Ovary (tissue), 9 donors: ENCODE measurements around the gene ADGRG3. TPM values are rescaled to one million over a fixed set of nuclear protein-coding genes. Genes with fewer than 3 reads are reported as not detected.

Experiments used
- DNase-seq, 5 donors: peaks; one replicate each; pipeline ENCODE4 v3.0.0-alpha.2; 2019 to 2020
- H3K27ac ChIP-seq, 2 donors: fragments of 200-600 bp; one replicate each; pipeline versions ENCODE4 v1.5.1 to v1.8.0; 2019 to 2022
- H3K27me3 ChIP-seq: fragments of 200-600 bp; one replicate; pipeline ENCODE4 v1.8.0; 2022
- H3K36me3 ChIP-seq: fragments of 200-600 bp; sonication (generic); one replicate; pipeline ENCODE4 v1.5.1; 2019
- H3K4me1 ChIP-seq: one replicate; pipeline ENCODE4 v1.8.1; 2013; ENCODE audit warnings: mild to moderate bottlenecking, moderate library complexity; ENCODE audit not compliant: insufficient read depth
- H3K4me3 ChIP-seq: fragments of 200-600 bp; sonication (generic); one replicate; pipeline ENCODE4 v1.5.1; 2017
- H3K9me3 ChIP-seq, 2 donors: fragments of 200-600 bp in 1 of 2; sonication (generic) in 1 of 2; one replicate each; pipeline versions ENCODE4 v1.5.1 to v1.8.1; 2013 to 2019; ENCODE audit warnings: mild to moderate bottlenecking in 1 of 2, moderate library complexity in 1 of 2
- CTCF ChIP-seq, 3 donors: fragments of 450-650 bp in 2 of 3; fragments of 200-600 bp in 1 of 3; IDR thresholded peaks; one replicate each; pipeline versions ENCODE4 v1.5.1 to v1.8.0; 2016 to 2022; ENCODE audit warnings: antibody characterized with exemption in 3 of 3, mild to moderate bottlenecking in 1 of 3
- EP300 ChIP-seq: sonication (generic); formaldehyde crosslinking; IDR thresholded peaks from one replicate; pipeline ENCODE4 v1.6.1; 2017; ENCODE audit warnings: antibody characterized with exemption
- POLR2A ChIP-seq: fragments of 450-650 bp; IDR thresholded peaks from one replicate; pipeline ENCODE4 v1.6.1; 2017; ENCODE audit warnings: antibody characterized with exemption, mild to moderate bottlenecking, moderate library complexity
- WGBS, 3 donors: extraction: QIAGEN DNeasy Blood & Tissue Kit in 1 of 3; methylation state at CpG; one replicate each; pipeline versions ENCODE4 v1.1.5 to v1.1.7; 2013 to 2017; 5-methylcytosine and 5-hydroxymethylcytosine counted together
- intact Hi-C, 4 donors: fragments of 100-400 bp; cut with DNase I; formaldehyde crosslinking; loops; one replicate each; pipeline versions ENCODE4 v1.11.0 to v1.15.1; 2022 to 2023
- polyA plus RNA-seq, 2 donors: library from polyadenylated mRNA; stranded (reverse); fragments of 200-250 nt in 1 of 2; fragments of 350-450 nt in 1 of 2; fragmentation: Illumina TruSeq in 1 of 2; extraction: RNeasy Lipid Tissue Mini Kit (QIAGEN cat#74804) in 1 of 2; gene quantifications; one replicate each; pipeline ENCODE4 v1.2.3, GENCODE V29; 2013 to 2014
- total RNA-seq, 7 donors: library from RNA; depleted of rRNA in 2 of 7; stranded (reverse); fragments of >200 nt in 2 of 7; fragmentation: NEBNext Ultra II Directional in 3 of 7; extraction: Animal tissue kit (Norgen Biotek cat#: 25700) in 3 of 7; gene quantifications; one replicate each; pipeline versions ENCODE4 v1.1.0 to v1.2.4, GENCODE V29; 2016 to 2023
- donor health status: DM: no; HTN: no; CAD: no; lungs with moderate emphysema.
- donor health status: DM: no; HTN: no; CAD: no.
- donor health status: Bipolar disorder and iron deficiency.
- donor health status: DM: yes; HTN: yes; CAD: no.
- donor health status: DM: no; HTN: no; CAD: no.
- donor health status: DM: yes; HTN: yes; CAD: no.

ADGRG3 gene
- total and polyA plus RNA-seq, 9 donors: 0.40 to 1.7 (median 0.92) TPM

- no peaks in the 10 kb centered on the region for H3K9me3 ChIP-seq
- WGBS, 3 donors: 80 to 84% (median 83%) methylated on average over 11 of the region's 11 CpGs
- intact Hi-C loops: no loop called here
- no peak for DNase-seq
- no peak for TF ChIP-seq CTCF (IDR thresholded peaks at IDR 0.05)
- no peak for TF ChIP-seq POLR2A
- TF ChIP-seq EP300: no peak
- H3K36me3 ChIP-seq: no peaks in the 10 kb centered on the region
- H3K27ac ChIP-seq: no peak overlapping the region
- H3K4me1 ChIP-seq: no peaks in the 10 kb centered on the region
- no peak overlapping the region for H3K4me3 ChIP-seq
- H3K27me3 ChIP-seq: no peaks in the 10 kb centered on the region
Measured at GRCh38 chr16:57682809-57683635, 14.9 kb downstream of the ADGRG3 start.

- WGBS, 3 donors: 83 to 87% (median 84%) methylated on average over 18 of the region's 18 CpGs
- Histone ChIP-seq H3K27ac (no peak overlapping the region), H3K9me3 (no peaks in the 10 kb centered on the region), H3K36me3 (no peaks in the 10 kb centered on the region), H3K4me3 (no peak overlapping the region), H3K4me1 (no peaks in the 10 kb centered on the region), H3K27me3 (no peaks in the 10 kb centered on the region)
- DNase-seq: no peak
- intact Hi-C loops: no loop called here
- no peak for TF ChIP-seq EP300
- no peak for TF ChIP-seq POLR2A
- no peak for TF ChIP-seq CTCF (IDR thresholded peaks at IDR 0.05)
Measured at GRCh38 chr16:57683636-57684545, 15.8 kb downstream of the ADGRG3 start.

GRCh38 chr16:57684626-57685358, 16.7 kb downstream of the ADGRG3 start:
- WGBS, 3 donors: 95 to 98% (median 97%) methylated on average over 8 of the region's 8 CpGs
- Histone ChIP-seq H3K36me3 (no peaks in the 10 kb centered on the region), H3K4me1 (no peaks in the 10 kb centered on the region), H3K27me3 (no peaks in the 10 kb centered on the region), H3K4me3 (no peak overlapping the region), H3K27ac (no peak overlapping the region), H3K9me3 (no peaks in the 10 kb centered on the region)
- no peak for DNase-seq
- TF ChIP-seq POLR2A (no peak), EP300 (no peak), CTCF (IDR thresholded peaks at IDR 0.05) (no peak)
- intact Hi-C loops: no loop called here

- TF ChIP-seq CTCF (IDR thresholded peaks at IDR 0.05) (no peak), EP300 (no peak), POLR2A (no peak)
- 83 to 87% (median 83%) methylated on average over 11 of the region's 11 CpGs for WGBS, 3 donors
- no peak overlapping the region for H3K27ac ChIP-seq
Measured at GRCh38 chr16:57685633-57686032, 17.5 kb downstream of the ADGRG3 start.

More at GRCh38 chr16:57685633-57686032, 17.5 kb downstream of the ADGRG3 start:
- no peaks in the 10 kb centered on the region for H3K4me1 ChIP-seq
- H3K36me3 ChIP-seq: no peaks in the 10 kb centered on the region
- no peaks in the 10 kb centered on the region for H3K27me3 ChIP-seq
- H3K9me3 ChIP-seq: no peaks in the 10 kb centered on the region
- no peak for DNase-seq
- H3K4me3 ChIP-seq: no peak overlapping the region
- intact Hi-C loops: no loop called here
